Measurements from ENCODE around the gene LIN52.

Gene LIN52

GRCh38 chr14:74190927-74191575 lies 106.3 kb downstream of the LIN52 start:
- no peaks in the 10 kb centered on the region for H3K9me3 Mint-ChIP-seq
- DNase-seq = no peak
- no peaks in the 10 kb centered on the region for H3K4me1 Mint-ChIP-seq
- no peak overlapping the region for H3K27ac Mint-ChIP-seq
- no peak overlapping the region for H3K4me3 Mint-ChIP-seq
- no peaks in the 10 kb centered on the region for H3K27me3 Mint-ChIP-seq
- no peaks in the 10 kb centered on the region for H3K36me3 Mint-ChIP-seq
- CTCF ChIA-PET = interaction anchor here (0.8 kb wide), 1 partner anchor 11 kb away, joined by 4 read pairs; no protein-coding TSS in a partner anchor

GRCh38 chr14:74194506-74195274 lies 109.9 kb downstream of the LIN52 start:
- no peaks in the 10 kb centered on the region for H3K4me1 Mint-ChIP-seq
- no peaks in the 10 kb centered on the region for H3K27me3 Mint-ChIP-seq
- H3K9me3 Mint-ChIP-seq = no peaks in the 10 kb centered on the region
- no peak overlapping the region for H3K27ac Mint-ChIP-seq
- no peak overlapping the region for H3K4me3 Mint-ChIP-seq
- H3K36me3 Mint-ChIP-seq = peaks cover 9% of the 10 kb centered on the region
- CTCF ChIA-PET = interaction anchor here (0.7 kb wide), 1 partner anchor 16 kb away, joined by 3 read pairs; no protein-coding TSS in a partner anchor
- no peak for DNase-seq

- no peaks in the 10 kb centered on the region for H3K9me3 Mint-ChIP-seq
- no peak overlapping the region for H3K27ac Mint-ChIP-seq
- no peaks in the 10 kb centered on the region for H3K4me1 Mint-ChIP-seq
- CTCF ChIA-PET = no interaction called here
- DNase-seq = no peak
- H3K27me3 Mint-ChIP-seq = no peaks in the 10 kb centered on the region
- H3K4me3 Mint-ChIP-seq = no peak overlapping the region
- H3K36me3 Mint-ChIP-seq = peaks cover 14% of the 10 kb centered on the region
Observed at GRCh38 chr14:74195623-74196022, 110.9 kb downstream of the LIN52 start.

- peaks cover 15% of the 10 kb centered on the region for H3K36me3 Mint-ChIP-seq
- CTCF ChIA-PET = interaction anchor here (0.6 to 1.5 kb wide), 3 partner anchors 53 to 329 kb away, joined by 3 to 4 read pairs (median 4); no protein-coding TSS in a partner anchor
- H3K27me3 Mint-ChIP-seq = no peaks in the 10 kb centered on the region
- no peaks in the 10 kb centered on the region for H3K4me1 Mint-ChIP-seq
- DNase-seq = no peak
- H3K27ac Mint-ChIP-seq = no peak overlapping the region
- H3K9me3 Mint-ChIP-seq = no peaks in the 10 kb centered on the region
- no peak overlapping the region for H3K4me3 Mint-ChIP-seq
Observed at GRCh38 chr14:74198441-74199234, 113.9 kb downstream of the LIN52 start.

GRCh38 chr14:74202113-74202512 lies 117.4 kb downstream of the LIN52 start:
- H3K4me1 Mint-ChIP-seq = no peaks in the 10 kb centered on the region
- no peak overlapping the region for H3K4me3 Mint-ChIP-seq
- no peaks in the 10 kb centered on the region for H3K27me3 Mint-ChIP-seq
- CTCF ChIA-PET = interaction anchor here (1.4 kb wide), 1 partner anchor 11 kb away, joined by 4 read pairs; no protein-coding TSS in a partner anchor
- no peaks in the 10 kb centered on the region for H3K9me3 Mint-ChIP-seq
- H3K36me3 Mint-ChIP-seq = peaks cover 15% of the 10 kb centered on the region
- no peak overlapping the region for H3K27ac Mint-ChIP-seq
- no peak for DNase-seq

GRCh38 chr14:74203639-74204038 lies 118.9 kb downstream of the LIN52 start:
- Mint-ChIP-seq H3K4me1 (no peaks in the 10 kb centered on the region), H3K27ac (no peak overlapping the region), H3K27me3 (no peaks in the 10 kb centered on the region), H3K9me3 (no peaks in the 10 kb centered on the region), H3K36me3 (peaks cover 15% of the 10 kb centered on the region), H3K4me3 (no peak overlapping the region)
- CTCF ChIA-PET = no interaction called here
- DNase-seq = no peak

GRCh38 chr14:74204491-74204890 lies 119.7 kb downstream of the LIN52 start:
- H3K4me3 Mint-ChIP-seq = no peak overlapping the region
- peaks cover 9% of the 10 kb centered on the region for H3K36me3 Mint-ChIP-seq
- CTCF ChIA-PET = no interaction called here
- DNase-seq = no peak
- H3K27me3 Mint-ChIP-seq = no peaks in the 10 kb centered on the region
- H3K27ac Mint-ChIP-seq = no peak overlapping the region
- H3K9me3 Mint-ChIP-seq = no peaks in the 10 kb centered on the region
- no peaks in the 10 kb centered on the region for H3K4me1 Mint-ChIP-seq

- H3K27ac Mint-ChIP-seq = no peak overlapping the region
- no peak for DNase-seq
- CTCF ChIA-PET = no interaction called here
- no peaks in the 10 kb centered on the region for H3K27me3 Mint-ChIP-seq
- no peak overlapping the region for H3K4me3 Mint-ChIP-seq
- no peaks in the 10 kb centered on the region for H3K4me1 Mint-ChIP-seq
- H3K9me3 Mint-ChIP-seq = no peaks in the 10 kb centered on the region
- H3K36me3 Mint-ChIP-seq = no peaks in the 10 kb centered on the region
Observed at GRCh38 chr14:74205882-74206281, 121.1 kb downstream of the LIN52 start.

GRCh38 chr14:74207943-74208342 lies 123.2 kb downstream of the LIN52 start:
- CTCF ChIA-PET = no interaction called here

GRCh38 chr14:74208642-74209041 lies 123.9 kb downstream of the LIN52 start:
- Mint-ChIP-seq H3K36me3 (no peaks in the 10 kb centered on the region), H3K4me1 (no peaks in the 10 kb centered on the region), H3K27me3 (peaks cover 6% of the 10 kb centered on the region), H3K4me3 (no peak overlapping the region), H3K27ac (no peak overlapping the region), H3K9me3 (no peaks in the 10 kb centered on the region)
- CTCF ChIA-PET = no interaction called here
- DNase-seq = no peak

More at GRCh38 chr14:74207943-74208342, 123.2 kb downstream of the LIN52 start:
- no peaks in the 10 kb centered on the region for H3K4me1 Mint-ChIP-seq
- no peak overlapping the region for H3K27ac Mint-ChIP-seq
- H3K4me3 Mint-ChIP-seq = no peak overlapping the region
- H3K27me3 Mint-ChIP-seq = peaks cover 6% of the 10 kb centered on the region
- no peaks in the 10 kb centered on the region for H3K36me3 Mint-ChIP-seq
- no peak for DNase-seq
- H3K9me3 Mint-ChIP-seq = no peaks in the 10 kb centered on the region

- Mint-ChIP-seq H3K27me3 (peaks cover 29% of the 10 kb centered on the region), H3K4me3 (no peak overlapping the region), H3K36me3 (no peaks in the 10 kb centered on the region), H3K9me3 (no peaks in the 10 kb centered on the region), H3K4me1 (no peaks in the 10 kb centered on the region), H3K27ac (no peak overlapping the region)
- DNase-seq = no peak
- CTCF ChIA-PET = no interaction called here
Observed at GRCh38 chr14:74211945-74212580, 127.3 kb downstream of the LIN52 start.

GRCh38 chr14:74213907-74214803 lies 129.4 kb downstream of the LIN52 start:
- Mint-ChIP-seq H3K9me3 (no peaks in the 10 kb centered on the region), H3K27ac (no peak overlapping the region), H3K4me3 (no peak overlapping the region), H3K36me3 (no peaks in the 10 kb centered on the region), H3K4me1 (peaks cover 2% of the 10 kb centered on the region), H3K27me3 (peaks cover 48% of the 10 kb centered on the region)
- DNase-seq = no peak
- CTCF ChIA-PET = no interaction called here

GRCh38 chr14:74216671-74217070 lies 131.9 kb downstream of the LIN52 start:
- DNase-seq = no peak
- no peaks in the 10 kb centered on the region for H3K36me3 Mint-ChIP-seq
- H3K27me3 Mint-ChIP-seq = peaks cover 69% of the 10 kb centered on the region
- H3K4me3 Mint-ChIP-seq = no peak overlapping the region
- CTCF ChIA-PET = interaction anchor here (1.3 to 2.4 kb wide), 2 partner anchors 35 to 37 kb away, joined by 4 to 11 read pairs; no protein-coding TSS in a partner anchor
- H3K27ac Mint-ChIP-seq = no peak overlapping the region
- peaks cover 2% of the 10 kb centered on the region for H3K4me1 Mint-ChIP-seq
- no peaks in the 10 kb centered on the region for H3K9me3 Mint-ChIP-seq

Measured in activated naive CD4-positive, alpha-beta T cell treated with anti-CD3 and anti-CD28 coated beads, Interleukin-2, amount 10 ng/mL, durations not matched to agents 7 days and 5 days (primary cell).